ENCODE results near the gene ICAM4. TPM values are rescaled to one million over a fixed set of nuclear protein-coding genes. Genes with fewer than 3 reads are reported as not detected.

ICAM4 gene
- total RNA-seq, 1 donor from 2014 or later, result 5.3 TPM

DNA sequence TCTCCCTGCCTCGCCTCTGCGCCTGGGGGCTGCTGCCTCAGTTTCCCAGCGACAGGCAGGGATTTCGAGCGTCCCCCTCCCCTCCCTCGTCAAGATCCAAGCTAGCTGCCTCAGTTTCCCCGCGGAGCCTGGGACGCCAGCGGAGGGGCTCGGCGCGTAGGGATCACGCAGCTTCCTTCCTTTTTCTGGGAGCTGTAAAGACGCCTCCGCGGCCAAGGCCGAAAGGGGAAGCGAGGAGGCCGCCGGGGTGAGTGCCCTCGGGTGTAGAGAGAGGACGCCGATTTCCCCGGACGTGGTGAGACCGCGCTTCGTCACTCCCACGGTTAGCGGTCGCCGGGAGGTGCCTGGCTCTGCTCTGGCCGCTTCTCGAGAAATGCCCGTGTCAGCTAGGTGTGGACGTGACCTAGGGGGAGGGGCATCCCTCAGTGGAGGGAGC lies 16.6 kb upstream of the ICAM4 start:
- H3K36me3 Mint-ChIP-seq, result no peaks in the 10 kb centered on the region
- H3K9me3 Mint-ChIP-seq, result no peaks in the 10 kb centered on the region
- H3K27me3 Mint-ChIP-seq, result peaks cover 56% of the 10 kb centered on the region
- H3K4me1 Mint-ChIP-seq (ENCODE audit: unreplicated experiment), result no peaks in the 10 kb centered on the region
- H3K4me3 Mint-ChIP-seq, result peak overlapping the region; percentile 52
- H3K27ac Mint-ChIP-seq, result no peak overlapping the region
- TF ChIP-seq, protein P1, sequence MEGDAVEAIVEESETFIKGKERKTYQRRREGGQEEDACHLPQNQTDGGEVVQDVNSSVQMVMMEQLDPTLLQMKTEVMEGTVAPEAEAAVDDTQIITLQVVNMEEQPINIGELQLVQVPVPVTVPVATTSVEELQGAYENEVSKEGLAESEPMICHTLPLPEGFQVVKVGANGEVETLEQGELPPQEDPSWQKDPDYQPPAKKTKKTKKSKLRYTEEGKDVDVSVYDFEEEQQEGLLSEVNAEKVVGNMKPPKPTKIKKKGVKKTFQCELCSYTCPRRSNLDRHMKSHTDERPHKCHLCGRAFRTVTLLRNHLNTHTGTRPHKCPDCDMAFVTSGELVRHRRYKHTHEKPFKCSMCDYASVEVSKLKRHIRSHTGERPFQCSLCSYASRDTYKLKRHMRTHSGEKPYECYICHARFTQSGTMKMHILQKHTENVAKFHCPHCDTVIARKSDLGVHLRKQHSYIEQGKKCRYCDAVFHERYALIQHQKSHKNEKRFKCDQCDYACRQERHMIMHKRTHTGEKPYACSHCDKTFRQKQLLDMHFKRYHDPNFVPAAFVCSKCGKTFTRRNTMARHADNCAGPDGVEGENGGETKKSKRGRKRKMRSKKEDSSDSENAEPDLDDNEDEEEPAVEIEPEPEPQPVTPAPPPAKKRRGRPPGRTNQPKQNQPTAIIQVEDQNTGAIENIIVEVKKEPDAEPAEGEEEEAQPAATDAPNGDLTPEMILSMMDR (conservative IDR thresholded peaks at IDR 0.05), result no peak
- no peak for DNase-seq (ENCODE audit: extremely low spot score, unreplicated experiment)

DNA sequence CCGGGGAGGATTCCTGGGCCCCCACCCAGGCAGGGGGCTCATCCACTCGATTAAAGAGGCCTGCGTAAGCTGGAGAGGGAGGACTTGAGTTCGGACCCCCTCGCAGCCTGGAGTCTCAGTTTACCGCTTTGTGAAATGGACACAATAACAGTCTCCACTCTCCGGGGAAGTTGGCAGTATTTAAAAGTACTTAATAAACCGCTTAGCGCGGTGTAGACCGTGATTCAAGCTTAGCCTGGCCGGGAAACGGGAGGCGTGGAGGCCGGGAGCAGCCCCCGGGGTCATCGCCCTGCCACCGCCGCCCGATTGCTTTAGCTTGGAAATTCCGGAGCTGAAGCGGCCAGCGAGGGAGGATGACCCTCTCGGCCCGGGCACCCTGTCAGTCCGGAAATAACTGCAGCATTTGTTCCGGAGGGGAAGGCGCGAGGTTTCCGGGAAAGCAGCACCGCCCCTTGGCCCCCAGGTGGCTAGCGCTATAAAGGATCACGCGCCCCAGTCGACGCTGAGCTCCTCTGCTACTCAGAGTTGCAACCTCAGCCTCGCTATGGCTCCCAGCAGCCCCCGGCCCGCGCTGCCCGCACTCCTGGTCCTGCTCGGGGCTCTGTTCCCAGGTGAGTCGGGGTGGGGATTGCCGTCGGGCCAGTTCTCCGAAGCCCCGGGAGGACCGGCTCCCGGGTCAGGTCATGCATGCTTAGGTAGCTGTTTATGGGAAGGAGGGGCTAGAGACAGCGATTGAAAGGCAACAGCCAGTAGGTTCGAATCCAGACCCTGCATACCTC lies 15.9 kb upstream of the ICAM4 start, which contains the start of gene ICAM1:
Gene ICAM1, plus strand, starts transcription at position 505 of the 779 bp plus-strand sequence. Its CDS starts 40 bp downstream, at position 545.
- no peaks in the 10 kb centered on the region for H3K4me1 Mint-ChIP-seq (ENCODE audit: unreplicated experiment)
- peaks cover 56% of the 10 kb centered on the region for H3K27me3 Mint-ChIP-seq
- no peak within 1 kb of the TSS for H3K27ac Mint-ChIP-seq
- TF ChIP-seq, protein P1 (conservative IDR thresholded peaks at IDR 0.05), result peak; percentile 28
- no peaks in the 10 kb centered on the region for H3K9me3 Mint-ChIP-seq
- no peaks in the 10 kb centered on the region for H3K36me3 Mint-ChIP-seq
- no peak for DNase-seq (ENCODE audit: extremely low spot score, unreplicated experiment)
- H3K4me3 Mint-ChIP-seq, result peak within 1 kb of the TSS; percentile 54

DNA sequence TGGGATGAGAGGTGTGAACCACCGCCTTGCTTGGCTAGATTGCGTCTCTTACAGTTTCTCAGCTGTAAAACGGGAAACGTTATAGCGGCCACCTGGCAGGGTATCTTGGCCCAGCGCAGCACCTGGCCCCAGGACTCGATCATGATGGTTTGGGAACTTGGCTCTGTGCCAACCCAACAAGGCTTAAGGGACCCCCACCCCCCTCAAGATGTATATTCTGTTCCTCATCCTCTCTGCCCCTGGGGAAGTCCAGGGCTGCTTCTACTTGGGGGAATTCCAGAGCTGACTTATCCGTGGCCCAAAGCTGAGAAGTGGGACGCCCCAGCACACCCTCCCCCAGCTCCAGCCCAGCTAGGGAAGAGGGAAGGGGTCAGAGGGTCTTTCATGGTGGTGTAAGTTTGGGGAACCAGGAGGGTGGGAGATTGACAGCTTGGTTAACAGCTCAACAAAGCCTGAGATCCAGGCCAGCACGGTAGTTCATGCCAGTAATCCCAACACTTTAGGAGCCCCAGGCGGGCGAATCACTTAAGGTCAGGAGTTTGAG lies 15.1 kb upstream of the ICAM4 start:
- Mint-ChIP-seq H3K27me3 (peaks cover 56% of the 10 kb centered on the region), H3K4me3 (peak overlapping the region; percentile 54), H3K4me1 (ENCODE audit: unreplicated experiment) (no peaks in the 10 kb centered on the region), H3K27ac (no peak overlapping the region), H3K36me3 (no peaks in the 10 kb centered on the region), H3K9me3 (no peaks in the 10 kb centered on the region)
- no peak for DNase-seq (ENCODE audit: extremely low spot score, unreplicated experiment)
- TF ChIP-seq, protein P1 (conservative IDR thresholded peaks at IDR 0.05), result no peak

DNA sequence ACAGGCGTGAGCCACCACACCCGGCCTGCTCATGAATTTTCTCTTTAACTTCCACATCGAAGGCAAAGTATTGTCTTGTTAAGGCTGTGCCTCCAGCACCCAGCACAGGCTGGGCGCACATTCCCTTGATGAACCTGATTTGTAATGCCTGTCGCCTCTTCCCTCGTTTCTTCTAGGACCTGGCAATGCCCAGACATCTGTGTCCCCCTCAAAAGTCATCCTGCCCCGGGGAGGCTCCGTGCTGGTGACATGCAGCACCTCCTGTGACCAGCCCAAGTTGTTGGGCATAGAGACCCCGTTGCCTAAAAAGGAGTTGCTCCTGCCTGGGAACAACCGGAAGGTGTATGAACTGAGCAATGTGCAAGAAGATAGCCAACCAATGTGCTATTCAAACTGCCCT lies 12.2 kb upstream of the ICAM4 start:
- Mint-ChIP-seq H3K27me3 (peaks cover 47% of the 10 kb centered on the region), H3K36me3 (no peaks in the 10 kb centered on the region), H3K4me3 (no peak overlapping the region), H3K9me3 (no peaks in the 10 kb centered on the region), H3K4me1 (ENCODE audit: unreplicated experiment) (no peaks in the 10 kb centered on the region), H3K27ac (no peak overlapping the region)
- no peak for DNase-seq (ENCODE audit: extremely low spot score, unreplicated experiment)
- TF ChIP-seq, protein P1 (conservative IDR thresholded peaks at IDR 0.05), result no peak

DNA sequence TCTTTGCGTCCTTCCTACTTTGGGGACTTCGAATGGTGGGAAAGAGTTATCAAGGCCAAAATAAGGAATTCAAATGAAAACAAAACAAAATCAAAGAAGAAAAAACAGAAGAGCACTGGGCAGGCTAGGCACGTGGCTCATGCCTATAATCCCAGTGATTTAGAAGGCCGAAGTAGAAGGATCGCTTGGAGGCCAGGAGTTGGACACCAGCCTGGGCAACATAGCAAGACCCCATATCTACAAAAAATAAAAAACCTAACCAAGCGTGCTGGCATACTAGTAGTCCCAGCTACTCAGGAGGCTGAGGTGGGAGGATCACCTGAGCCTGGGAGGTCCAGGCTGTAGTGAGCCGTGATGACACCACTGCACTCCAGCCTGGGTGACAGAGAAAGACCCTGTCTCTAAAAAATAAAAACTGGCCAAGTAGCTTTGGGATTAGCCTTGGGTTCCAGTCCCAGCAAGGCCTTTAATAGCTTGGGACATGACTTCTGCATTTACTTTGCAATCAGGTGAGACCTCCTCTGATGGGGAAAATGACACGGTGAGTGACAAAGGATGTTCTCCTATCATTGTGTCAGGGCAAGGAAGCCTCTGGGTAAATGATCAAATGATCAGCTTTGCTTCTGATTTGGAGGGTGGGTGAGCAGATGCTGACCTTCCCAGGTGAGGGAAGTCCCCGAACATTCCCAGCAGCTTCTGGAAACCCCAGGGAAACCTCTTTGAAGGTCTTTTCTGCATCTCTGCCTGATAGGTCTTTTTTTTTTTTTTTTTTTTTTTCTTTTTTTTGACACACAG lies 8.8 kb upstream of the ICAM4 start:
- Mint-ChIP-seq H3K27ac (no peak overlapping the region), H3K27me3 (peaks cover 21% of the 10 kb centered on the region), H3K36me3 (no peaks in the 10 kb centered on the region), H3K9me3 (no peaks in the 10 kb centered on the region), H3K4me1 (ENCODE audit: unreplicated experiment) (peaks cover 3% of the 10 kb centered on the region), H3K4me3 (no peak overlapping the region)
- no peak for DNase-seq (ENCODE audit: extremely low spot score, unreplicated experiment)
- TF ChIP-seq, protein P1 (conservative IDR thresholded peaks at IDR 0.05), result no peak

Data from type B pancreatic cell (in vitro differentiated cells).